GM04503 (cell line): Measurements from ENCODE around the gene ITM2C.

Experiments
- DNase-seq: peaks from one replicate; pipeline ENCODE4 v3.0.0-alpha.2; 2012; ENCODE audit warnings: low read depth

The ITM2C gene

DNA sequence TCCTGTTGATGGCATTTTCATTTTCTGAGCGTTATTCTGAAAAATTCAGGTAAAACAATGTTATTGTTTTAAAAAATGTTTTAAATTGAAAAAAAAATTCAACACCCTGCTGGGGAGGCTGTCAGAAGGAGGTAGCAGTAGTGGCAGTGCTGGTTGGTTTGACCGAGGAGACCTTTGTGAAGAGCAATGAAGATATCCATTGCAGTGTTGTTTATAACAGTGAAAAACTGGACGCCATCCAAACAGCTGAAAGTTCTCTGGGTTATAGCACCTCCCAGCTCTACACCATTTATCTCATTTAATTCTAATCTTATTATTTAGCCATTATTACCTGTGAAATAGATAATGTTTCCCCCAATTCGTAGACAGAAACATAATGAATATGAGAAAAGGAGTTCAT is 12.6 kb upstream of the ITM2C start:
- DNase-seq: no peak

GRCh38 chr2:230861552-230862255 is 3.0 kb upstream of the ITM2C start:
- DNase-seq: no peak

- no peak for DNase-seq
These were observed 2.5 kb upstream of the ITM2C start for GRCh38 chr2:230862292-230862691.

DNA sequence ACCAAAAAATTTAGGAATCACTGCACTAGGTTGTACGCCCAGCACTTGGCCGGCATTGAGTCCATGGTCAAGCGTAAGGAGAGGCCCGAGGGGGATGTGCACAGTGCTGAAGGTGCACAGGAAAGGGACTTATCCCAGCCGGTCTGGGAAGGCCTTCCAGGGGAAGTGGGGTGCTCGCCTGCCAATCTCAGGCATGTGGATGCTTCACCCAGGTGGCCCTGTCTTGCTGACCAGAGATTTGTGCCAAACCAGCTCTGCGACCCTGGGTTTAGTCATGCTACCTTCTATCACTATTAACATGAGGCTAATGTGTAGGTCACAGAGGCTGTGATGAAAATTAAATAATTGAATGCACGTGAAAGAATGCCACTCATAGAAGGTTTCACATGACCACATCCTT is 1.7 kb upstream of the ITM2C start:
- no peak for DNase-seq

DNA sequence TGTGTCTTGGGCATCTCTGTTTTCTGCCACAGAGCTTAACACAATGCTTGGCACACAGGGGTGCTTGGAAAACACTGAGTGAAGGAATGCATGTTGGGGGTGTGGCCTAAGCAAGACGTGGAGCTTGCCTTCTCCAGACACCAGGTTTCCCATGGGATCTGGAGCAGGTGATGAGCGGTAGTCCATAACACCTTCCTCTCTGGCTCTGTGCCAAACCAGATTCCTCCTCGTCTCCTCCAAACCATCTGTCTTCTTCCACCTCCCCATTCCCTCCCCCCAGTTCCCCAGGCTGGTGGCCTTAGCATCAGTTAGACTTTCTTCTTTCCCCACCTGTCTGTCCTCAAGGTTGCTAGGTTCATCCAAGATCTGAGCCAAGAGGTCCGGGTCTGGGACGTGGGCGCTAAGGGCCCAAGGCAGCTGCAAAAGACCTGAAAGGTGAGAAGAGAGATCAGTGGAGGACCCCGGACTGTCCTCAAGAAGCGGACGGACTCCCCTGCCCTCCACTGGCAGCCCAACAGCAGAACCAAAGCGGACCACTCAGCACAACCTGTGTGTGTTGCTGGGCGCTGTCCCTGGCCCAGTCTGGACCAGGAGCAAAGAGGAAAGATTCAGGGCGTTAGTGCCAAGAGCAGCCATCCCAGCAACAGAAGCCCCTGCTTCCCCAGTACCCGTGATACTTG is 1.2 kb upstream of the ITM2C start:
- no peak for DNase-seq

DNA sequence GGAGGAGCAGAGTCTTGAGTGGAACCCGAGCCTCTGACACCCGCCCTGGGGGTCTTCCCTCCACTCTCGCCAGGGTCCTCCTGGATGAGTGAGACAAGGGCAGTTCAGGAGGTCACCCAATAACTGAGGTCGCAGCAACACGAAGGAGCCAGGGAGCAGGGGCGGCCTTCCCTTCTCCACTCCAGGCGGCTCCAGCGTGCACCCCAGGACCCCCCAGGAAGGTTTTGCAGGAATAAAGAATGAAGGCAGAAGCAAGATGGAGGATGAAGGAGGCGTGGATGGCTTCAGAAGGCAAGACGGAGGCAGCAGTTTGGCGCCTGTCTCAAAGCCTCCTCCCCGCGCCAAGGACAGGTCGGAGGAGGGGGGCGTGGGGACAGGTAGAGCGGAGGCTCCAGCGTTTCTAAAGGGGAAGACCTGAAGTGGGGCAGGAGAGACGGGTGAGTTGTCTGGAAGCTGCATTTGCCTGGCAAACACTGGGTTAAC is 579 bp upstream of the ITM2C start:
- DNase-seq: no peak

DNA sequence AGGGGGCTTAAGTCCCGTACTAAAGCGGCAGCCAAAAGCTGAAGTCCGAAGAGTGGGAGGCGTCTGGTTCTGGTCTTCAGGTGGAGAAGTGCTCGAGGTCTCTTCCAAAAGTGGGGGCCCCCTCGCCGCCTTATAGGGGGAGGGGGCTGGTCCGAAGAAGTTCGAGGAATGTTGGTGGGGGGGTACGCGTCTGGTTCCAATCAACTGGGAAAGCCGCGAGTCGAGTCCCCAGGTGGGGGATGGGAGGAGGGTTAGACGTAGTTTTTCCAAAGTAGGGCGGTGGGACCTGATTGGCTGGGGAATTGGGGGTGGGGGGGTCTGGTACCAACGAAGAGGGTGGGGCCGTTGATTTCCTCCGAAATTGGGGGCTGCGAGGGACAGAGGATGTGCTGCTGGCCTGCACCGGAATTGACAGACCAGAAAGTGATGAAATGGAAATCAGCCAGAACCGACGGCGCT is 594 bp downstream of the ITM2C start:
- DNase-seq: no peak

- DNase-seq: no peak
These were observed 1.3 kb downstream of the ITM2C start for GRCh38 chr2:230865766-230866755.

DNA sequence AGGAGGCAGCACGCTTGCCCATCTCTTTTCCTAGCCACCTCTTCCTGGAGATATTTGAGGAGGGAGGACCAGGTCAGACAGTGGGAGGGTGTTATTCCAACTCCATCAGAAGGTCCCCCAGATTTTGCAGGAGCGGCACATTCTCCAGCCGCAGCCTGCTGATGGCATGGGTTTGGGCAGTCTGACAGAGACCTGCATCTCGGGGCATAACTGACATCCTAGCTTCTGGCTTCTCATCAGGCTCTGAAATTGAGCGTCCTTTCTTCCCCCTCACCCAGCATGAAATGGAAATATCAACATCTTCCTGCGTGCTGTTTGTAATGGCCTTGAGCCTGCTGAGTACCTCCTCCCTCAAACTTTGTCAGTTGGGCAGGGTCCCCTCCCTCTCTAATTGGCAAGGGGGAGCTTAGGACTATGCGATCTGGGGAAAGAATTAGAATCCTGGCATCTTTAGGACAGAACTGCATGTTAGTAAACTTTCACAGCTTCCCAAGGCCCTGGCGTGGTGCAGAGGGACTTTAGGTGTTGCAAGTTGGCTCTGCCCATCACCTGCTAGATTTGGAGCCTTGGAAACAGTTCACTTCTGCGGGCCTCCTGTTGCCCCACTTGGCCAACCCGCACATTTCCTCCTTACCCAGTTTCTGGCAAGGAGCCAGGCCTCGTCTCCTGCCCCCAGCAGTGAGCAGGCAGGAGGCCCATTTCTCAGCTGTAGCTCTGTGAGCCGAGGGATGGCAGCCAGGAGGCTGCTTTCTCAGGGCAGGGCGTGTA is 2.2 kb downstream of the ITM2C start:
- DNase-seq: no peak

DNA sequence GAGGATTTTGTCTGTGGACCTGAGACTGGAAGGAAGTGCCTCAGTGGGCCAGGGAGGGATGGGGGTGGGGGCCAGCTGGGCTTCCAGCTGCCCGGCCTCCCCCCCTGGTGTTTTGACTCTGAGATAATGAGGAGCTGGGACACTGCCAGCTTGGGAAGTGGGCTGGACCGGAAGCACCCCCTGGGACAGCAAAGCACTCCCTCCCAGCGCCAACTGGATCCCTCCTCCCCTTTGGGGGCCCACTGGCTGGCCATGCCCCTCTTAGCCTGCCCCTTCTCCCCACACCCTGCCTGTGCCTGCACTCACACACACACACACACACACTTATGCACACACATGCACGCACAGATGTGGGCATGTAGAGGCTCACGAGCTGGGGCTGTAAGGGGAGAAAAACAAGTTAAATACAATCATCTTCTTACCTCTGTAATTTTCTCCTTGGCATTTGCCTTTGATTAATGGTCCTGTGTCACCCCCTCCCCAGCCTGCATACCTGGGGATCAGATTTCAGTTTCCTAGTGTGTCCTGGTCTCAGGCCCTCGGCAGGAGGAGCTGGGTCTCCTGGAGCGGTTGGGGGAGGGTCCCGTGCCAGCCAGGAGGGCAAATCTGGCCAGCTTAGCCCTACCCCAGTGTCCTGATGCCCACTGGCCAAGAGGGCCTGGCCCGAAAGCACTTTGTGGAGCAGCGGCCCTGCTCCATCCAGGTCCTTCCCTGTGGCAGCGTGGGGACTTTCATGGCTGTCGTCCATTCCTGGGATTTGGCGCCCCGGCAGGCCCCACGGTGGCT is 3.6 kb downstream of the ITM2C start:
- DNase-seq: no peak

- no peak for DNase-seq
These were observed 4.5 kb downstream of the ITM2C start for GRCh38 chr2:230868947-230869913.

DNA sequence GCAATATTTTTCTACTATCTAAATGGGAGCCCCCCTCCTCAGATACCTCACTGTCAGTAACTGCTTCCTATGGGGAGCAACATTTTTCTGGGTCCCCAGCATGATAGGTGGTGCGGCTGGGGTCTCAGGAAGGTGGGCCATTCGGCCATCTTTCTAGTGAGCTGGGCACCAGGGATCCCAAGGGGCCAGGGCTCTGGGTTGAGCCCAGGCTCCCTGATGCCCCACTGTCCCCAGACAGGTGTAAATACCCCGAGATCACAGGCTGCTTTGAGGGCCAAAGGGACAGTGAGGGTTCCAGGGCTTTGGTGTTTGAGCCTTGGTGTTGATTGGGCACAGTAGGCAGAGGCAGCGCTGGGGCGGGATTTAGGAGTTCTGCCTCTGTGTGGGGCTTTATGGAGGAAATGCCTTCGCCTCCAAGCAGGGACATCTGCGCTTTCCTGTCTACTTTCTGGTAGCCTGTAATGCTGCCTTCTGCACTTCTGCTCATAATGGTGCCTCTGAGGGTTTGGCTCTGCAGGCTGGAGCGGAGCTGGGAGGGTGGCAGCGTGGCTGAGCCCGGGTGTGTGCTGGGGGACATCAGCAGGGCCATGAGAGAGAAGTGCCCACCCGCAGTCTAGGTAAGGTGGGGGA is 5.3 kb downstream of the ITM2C start:
- no peak for DNase-seq

DNA sequence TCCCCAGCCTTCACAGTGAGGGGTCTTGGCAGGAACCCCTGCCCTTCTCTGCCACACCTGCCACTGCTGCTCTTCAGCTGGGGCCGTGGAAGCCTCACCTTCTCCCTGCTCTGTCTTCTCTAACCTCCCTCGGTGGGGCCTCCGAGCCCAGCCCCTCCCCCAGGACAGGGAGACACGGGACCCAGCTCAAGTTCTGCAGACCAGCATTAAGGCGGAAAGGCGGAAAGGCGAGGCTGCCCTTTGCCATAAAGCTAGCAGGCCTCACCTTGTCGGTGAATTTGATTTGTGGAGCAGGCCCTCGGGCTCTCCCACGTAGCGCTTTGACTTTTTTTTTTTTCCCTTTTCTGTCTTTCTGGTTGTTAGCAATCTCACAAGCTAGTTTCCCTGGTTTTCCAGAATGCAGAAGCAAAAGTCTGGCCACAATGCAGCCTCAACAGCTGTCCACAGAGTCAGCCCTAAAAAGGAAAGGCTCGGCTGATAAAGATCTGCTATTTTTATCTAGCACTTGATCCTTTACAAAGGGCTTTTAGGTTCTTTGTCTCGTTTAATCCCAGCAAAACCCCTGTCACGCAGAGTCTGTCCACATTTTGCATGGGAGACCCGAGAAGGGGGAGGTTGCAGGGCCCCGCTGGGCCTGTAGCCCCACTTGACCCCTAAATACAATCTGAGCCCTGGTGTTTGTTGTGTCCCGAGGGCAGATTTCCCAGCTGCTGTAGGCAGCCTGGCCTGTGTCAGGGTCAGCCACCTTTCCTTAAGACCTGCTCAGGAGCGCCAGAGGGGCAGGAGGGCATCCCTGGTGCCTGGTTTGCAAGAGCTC is 6.0 kb downstream of the ITM2C start:
- DNase-seq: no peak

GRCh38 chr2:230871361-230872150 is 6.8 kb downstream of the ITM2C start:
- DNase-seq: no peak

DNA sequence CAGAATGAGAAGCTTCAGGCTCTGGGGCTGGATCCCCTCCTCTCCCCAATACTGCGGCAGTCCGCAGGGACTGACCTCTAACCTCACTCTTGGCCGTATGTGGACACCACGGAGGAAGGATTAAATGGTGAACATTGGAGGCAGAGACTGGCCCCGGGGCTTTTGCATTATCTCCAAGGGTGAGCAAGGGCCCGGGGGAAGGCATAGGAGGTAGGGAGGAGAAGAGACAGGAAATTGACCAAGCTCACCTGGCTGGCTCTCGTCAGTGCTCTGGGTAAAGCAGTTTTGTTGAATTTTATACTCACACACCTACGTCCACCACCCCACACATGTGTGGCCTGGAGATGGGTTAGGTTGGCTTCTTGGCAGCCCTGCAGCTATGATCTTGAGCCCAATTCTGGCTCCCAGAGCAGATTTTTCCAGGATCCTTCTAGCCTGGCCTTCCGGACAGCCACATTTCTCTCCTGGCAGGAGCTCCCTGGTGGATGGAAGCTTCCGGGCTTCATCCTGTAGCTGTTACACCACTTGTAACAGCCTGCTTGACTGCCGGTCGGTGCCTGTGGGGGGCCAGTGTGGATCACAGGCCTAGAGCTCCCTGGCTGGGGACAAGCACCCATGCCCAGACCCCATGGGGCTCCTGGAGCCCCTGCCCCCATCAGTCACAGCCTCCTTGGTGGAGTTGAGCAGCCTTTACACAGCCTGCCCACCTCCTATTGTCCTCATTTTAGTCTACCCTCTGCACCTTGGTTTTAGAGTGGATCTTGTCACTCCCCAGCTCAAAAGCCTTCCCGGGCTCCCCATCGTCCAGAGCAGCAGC is 7.6 kb downstream of the ITM2C start:
- no peak for DNase-seq

DNA sequence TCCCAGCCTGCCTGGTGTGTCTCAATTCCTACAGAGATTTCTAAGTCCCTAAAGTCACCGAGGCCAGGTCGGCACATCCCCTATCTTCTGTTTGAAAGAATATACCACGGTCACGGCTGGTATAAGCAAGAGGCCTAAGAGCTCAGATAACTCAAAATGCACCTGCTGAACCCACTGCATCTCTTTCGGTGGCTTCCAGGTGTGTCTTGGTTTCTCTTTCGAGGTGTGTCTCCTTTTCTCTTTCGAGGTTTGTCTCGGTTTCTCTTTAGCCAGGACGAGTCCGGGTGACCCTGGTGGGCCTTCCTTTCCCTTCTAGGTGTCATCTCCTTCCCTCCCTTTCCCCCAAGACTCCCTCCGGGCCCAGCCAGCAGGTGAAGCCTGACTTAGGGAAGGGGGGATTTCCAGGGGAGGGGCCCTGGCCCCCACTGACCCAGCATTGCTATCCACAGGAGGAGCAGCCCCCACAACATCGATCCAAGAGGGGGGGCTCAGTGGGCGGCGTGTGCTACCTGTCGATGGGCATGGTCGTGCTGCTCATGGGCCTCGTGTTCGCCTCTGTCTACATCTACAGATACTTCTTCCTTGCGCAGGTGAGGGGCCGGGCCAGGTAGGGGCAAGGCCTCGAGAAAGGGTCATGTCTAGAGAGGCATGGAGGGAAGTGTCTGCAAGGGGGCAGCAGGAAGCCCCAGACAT is 8.4 kb downstream of the ITM2C start:
- no peak for DNase-seq
